Measurements from ENCODE around the gene IL12RB2.

- TF ChIP-seq ZNF274 (IDR thresholded peaks at IDR 0.05; ENCODE audit: low read depth, low read length): no peak
- TF ChIP-seq YY1 (IDR thresholded peaks at IDR 0.05; ENCODE audit: insufficient read depth, insufficient read length): no peak
- no peak for TF ChIP-seq SUZ12 (IDR thresholded peaks at IDR 0.05; ENCODE audit: extremely low read depth, insufficient read depth, insufficient read length)
These were observed 16.4 kb downstream of the IL12RB2 start for GRCh38 chr1:67324068-67324467.

Data from NT2/D1 (cell line).